Kidney (tissue), 14 donors: Measurements from ENCODE around the gene FAM20C. TPM values are rescaled to one million over a fixed set of nuclear protein-coding genes. Genes with fewer than 3 reads are reported as not detected.

Source experiments
- DNase-seq, 5 donors: peaks; one replicate each; pipeline ENCODE4 v3.0.0-alpha.2; 2013 to 2020
- FAIRE-seq: peaks from 2 replicates; lab custom pipeline; 2012; peaks lifted over from hg19 to GRCh38; lab: Jason Lieb, UNC
- H3K27ac ChIP-seq, 2 donors: one replicate each; pipeline ENCODE4 v1.7.0; 2013; ENCODE audit warnings: low read depth in 2 of 2, low read length in 2 of 2, inconsistent platforms in 1 of 2
- H3K27me3 ChIP-seq: one replicate; pipeline ENCODE4 v1.7.1; 2013; ENCODE audit warnings: low read length, inconsistent platforms; ENCODE audit not compliant: control insufficient read depth, insufficient read depth
- H3K36me3 ChIP-seq, 3 donors: one replicate each; pipeline versions ENCODE4 v1.7.0 to v1.7.1; 2013; ENCODE audit warnings: low read length in 3 of 3, control low read depth in 1 of 3, inconsistent platforms in 1 of 3; ENCODE audit not compliant: insufficient read depth in 3 of 3, control insufficient read depth in 2 of 3
- H3K4me1 ChIP-seq, 3 donors: one replicate each; pipeline versions ENCODE4 v1.7.0 to v1.7.1; 2013; ENCODE audit warnings: low read length in 3 of 3, inconsistent platforms in 1 of 3, low read depth in 1 of 3; ENCODE audit not compliant: control insufficient read depth in 2 of 3, insufficient read depth in 2 of 3
- H3K4me3 ChIP-seq, 3 donors: one replicate each; pipeline versions ENCODE4 v1.7.0 to v1.8.1; 2013; ENCODE audit warnings: low read length in 3 of 3, control low read depth in 1 of 3, inconsistent platforms in 1 of 3
- H3K9ac ChIP-seq, 3 donors: one replicate each; pipeline versions ENCODE4 v1.7.0 to v1.7.1; 2013; ENCODE audit warnings: low read length in 3 of 3, control low read depth in 1 of 3, inconsistent platforms in 1 of 3
- H3K9me3 ChIP-seq, 3 donors: one replicate each; pipeline versions ENCODE4 v1.7.0 to v1.7.1; 2013; ENCODE audit warnings: low read length in 3 of 3, control low read depth in 1 of 3, inconsistent platforms in 1 of 3; ENCODE audit not compliant: control insufficient read depth in 2 of 3, insufficient read depth in 1 of 3
- intact Hi-C: fragments of 100-400 bp; cut with DNase I; formaldehyde crosslinking; loops from one replicate; pipeline ENCODE4 v1.11.1; 2022
- polyA plus RNA-seq: library from polyadenylated mRNA; stranded (reverse); fragments of 350-450 nt; fragmentation: Illumina TruSeq; extraction: RNeasy Lipid Tissue Mini Kit (QIAGEN cat#74804); gene quantifications from one replicate; pipeline ENCODE4 v1.2.3, GENCODE V29; 2014; ENCODE audit warnings: low read depth, low replicate concordance; ENCODE audit not compliant: insufficient read depth
- total RNA-seq: library from RNA; stranded (reverse); fragmentation: NEBNext Ultra II Directional; extraction: Animal tissue kit (Norgen Biotek cat#: 25700); gene quantifications from one replicate; pipeline ENCODE4 v1.2.1, GENCODE V29; 2021
- TF ChIP-seq, protein P1 (sequence below): IDR thresholded peaks from 3 replicates; pipeline ENCODE4 v1.5.1; 2012; ENCODE audit warnings: mild to moderate bottlenecking, moderate library complexity, borderline replicate concordance; ENCODE audit not compliant: insufficient read depth; ENCODE audit errors: extremely low read depth
- donor health status: control.
- donor health status: control.
- donor health status: control.
- donor health status: control.
- donor health status: control.
- donor health status: DM: yes; HTN: yes; CAD: no.
- donor health status: Normal renal cell carcinoma (clear cell type).

Gene FAM20C
- total and polyA plus RNA-seq, 2 donors from 2014 or later, result 84.9 to 114 TPM

DNA sequence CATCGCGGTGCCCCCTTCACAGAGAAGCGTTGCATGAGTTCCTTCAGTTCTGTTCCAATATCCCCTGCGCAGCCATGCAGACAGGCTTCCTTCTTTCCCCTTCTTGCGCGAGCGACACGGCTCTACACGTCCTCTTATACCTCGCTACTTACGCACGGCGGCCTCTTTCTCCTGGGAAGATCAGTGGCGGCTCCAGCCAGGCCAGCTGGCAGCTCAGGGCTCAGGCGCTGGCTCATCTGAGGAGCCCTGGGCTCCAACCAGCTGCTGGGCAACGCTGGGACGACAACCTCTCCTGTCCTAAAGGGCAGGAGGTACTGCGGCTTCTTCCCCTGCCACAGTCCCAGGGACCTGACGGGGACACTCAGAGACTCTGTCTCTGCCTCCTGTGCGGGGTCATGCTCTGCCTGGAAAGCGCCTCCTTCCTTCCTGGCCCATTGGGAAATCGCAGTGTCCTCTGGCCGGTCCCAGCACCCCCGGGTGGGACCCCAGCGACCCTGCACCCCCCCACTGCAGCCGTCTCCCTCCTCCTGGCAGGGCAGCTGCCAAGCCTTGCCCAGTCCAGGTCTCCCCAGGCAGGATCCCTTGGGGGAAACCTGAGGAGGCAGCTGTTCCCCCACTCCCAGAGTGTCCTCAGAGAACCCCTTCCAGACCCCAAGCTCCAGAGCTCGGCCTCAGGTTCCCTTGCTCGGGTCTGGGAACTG lies 5.0 kb upstream of the FAM20C start:
- H3K27me3 ChIP-seq, result no peaks in the 10 kb centered on the region
- no peaks in the 10 kb centered on the region for H3K9me3 ChIP-seq
- no peak for FAIRE-seq
- H3K4me3 ChIP-seq, result no peak overlapping the region
- H3K9ac ChIP-seq, result no peak overlapping the region
- intact Hi-C loops, result no loop called here
- peaks cover 0 to 16% (median 0%) of the 10 kb centered on the region in 3 donors for H3K4me1 ChIP-seq
- TF ChIP-seq, protein P1, sequence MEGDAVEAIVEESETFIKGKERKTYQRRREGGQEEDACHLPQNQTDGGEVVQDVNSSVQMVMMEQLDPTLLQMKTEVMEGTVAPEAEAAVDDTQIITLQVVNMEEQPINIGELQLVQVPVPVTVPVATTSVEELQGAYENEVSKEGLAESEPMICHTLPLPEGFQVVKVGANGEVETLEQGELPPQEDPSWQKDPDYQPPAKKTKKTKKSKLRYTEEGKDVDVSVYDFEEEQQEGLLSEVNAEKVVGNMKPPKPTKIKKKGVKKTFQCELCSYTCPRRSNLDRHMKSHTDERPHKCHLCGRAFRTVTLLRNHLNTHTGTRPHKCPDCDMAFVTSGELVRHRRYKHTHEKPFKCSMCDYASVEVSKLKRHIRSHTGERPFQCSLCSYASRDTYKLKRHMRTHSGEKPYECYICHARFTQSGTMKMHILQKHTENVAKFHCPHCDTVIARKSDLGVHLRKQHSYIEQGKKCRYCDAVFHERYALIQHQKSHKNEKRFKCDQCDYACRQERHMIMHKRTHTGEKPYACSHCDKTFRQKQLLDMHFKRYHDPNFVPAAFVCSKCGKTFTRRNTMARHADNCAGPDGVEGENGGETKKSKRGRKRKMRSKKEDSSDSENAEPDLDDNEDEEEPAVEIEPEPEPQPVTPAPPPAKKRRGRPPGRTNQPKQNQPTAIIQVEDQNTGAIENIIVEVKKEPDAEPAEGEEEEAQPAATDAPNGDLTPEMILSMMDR, result no peak
- H3K27ac ChIP-seq, result no peak overlapping the region
- no peak for DNase-seq
- H3K36me3 ChIP-seq, result peaks cover 0 to 5% (median 0%) of the 10 kb centered on the region in 3 donors

DNA sequence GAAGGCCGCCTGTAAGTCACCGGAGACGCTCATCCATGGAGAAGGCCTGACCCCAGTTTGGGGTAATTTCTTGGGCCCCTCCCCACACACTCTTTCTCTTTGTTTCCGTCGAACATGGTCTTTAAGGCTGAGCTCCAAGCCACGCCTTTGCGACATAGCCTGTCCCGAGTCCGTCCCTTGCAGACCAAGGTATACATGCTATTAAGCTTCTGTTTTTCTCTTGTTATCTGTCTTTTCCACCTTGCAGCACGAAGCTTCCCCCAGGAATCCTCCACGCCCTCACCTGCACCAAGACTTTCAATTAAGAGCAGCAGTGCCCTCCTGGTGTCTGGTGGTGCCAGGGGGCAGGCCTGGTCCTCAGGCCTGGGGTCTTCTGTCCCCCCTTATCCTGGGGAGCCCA lies 4.2 kb upstream of the FAM20C start:
- no peaks in the 10 kb centered on the region for H3K9me3 ChIP-seq
- intact Hi-C loops, result no loop called here
- H3K9ac ChIP-seq, result no peak overlapping the region
- FAIRE-seq (no peak), DNase-seq (no peak)
- no peak overlapping the region for H3K4me3 ChIP-seq
- H3K27me3 ChIP-seq, result no peaks in the 10 kb centered on the region
- TF ChIP-seq, protein P1, result no peak
- peaks cover 0 to 5% (median 0%) of the 10 kb centered on the region in 3 donors for H3K36me3 ChIP-seq
- H3K27ac ChIP-seq, result no peak overlapping the region
- peaks cover 0 to 16% (median 0%) of the 10 kb centered on the region in 3 donors for H3K4me1 ChIP-seq

DNA sequence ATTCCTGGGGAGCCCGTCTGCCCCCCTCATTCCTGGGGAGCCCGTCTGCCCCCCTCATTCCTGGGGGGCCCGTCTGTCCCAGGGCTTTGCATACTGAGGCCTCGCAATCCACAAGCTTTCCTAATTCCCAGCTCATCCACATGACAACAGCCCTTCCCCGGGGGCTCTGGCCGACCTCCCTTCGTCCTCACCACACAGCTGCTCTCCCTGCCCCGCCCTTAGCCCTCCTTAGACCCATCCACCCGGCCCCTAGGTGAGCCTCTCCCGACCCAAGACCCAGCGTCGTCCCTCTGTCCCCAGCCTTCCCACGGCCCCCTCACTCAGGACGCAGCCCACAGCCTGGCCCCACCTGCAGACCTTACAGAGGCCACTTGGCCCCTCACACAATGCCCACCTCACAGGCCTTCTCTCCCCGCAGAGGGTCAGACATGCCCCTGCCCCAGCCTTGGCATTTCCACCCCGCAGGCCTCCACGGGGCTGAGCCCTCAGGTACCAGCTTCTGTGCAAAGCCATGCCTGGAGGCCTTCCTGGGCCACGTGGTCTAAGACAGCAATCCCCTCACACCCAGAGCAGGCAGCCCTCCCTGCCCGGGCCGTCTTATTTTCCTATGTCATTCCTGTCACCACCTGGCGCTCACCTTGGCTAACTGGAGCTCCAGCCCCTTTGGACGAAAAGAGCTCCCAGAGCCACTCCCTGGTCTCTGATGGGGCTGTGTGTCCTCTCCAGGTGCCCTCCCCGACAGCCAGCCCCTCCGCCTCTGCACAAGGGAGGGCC lies 3.5 kb upstream of the FAM20C start:
- Histone ChIP-seq H3K27ac (no peak overlapping the region), H3K9ac (no peak overlapping the region), H3K4me1 (peaks cover 0 to 16% (median 0%) of the 10 kb centered on the region in 3 donors), H3K27me3 (no peaks in the 10 kb centered on the region), H3K36me3 (peaks cover 0 to 5% (median 0%) of the 10 kb centered on the region in 3 donors), H3K4me3 (no peak overlapping the region), H3K9me3 (no peaks in the 10 kb centered on the region)
- FAIRE-seq (no peak), DNase-seq (no peak)
- intact Hi-C loops, result no loop called here
- TF ChIP-seq, protein P1, result no peak
